C4-2B (cell line): ENCODE data around the gene PTBP2.

Source experiments
- H3K27ac ChIP-seq: fragments of 450-650 bp; 2 replicates; pipeline ENCODE4 v1.5.1; 2017
- ZFX ChIP-seq: fragments of 450-650 bp; IDR thresholded peaks from 2 replicates; pipeline ENCODE4 v1.6.1; 2017
- TF ChIP-seq, protein P1 (sequence below): fragments of 450-650 bp; conservative IDR thresholded peaks from 2 replicates; pipeline ENCODE4 v1.5.1; 2017; ENCODE audit warnings: mild to moderate bottlenecking

Gene PTBP2

DNA sequence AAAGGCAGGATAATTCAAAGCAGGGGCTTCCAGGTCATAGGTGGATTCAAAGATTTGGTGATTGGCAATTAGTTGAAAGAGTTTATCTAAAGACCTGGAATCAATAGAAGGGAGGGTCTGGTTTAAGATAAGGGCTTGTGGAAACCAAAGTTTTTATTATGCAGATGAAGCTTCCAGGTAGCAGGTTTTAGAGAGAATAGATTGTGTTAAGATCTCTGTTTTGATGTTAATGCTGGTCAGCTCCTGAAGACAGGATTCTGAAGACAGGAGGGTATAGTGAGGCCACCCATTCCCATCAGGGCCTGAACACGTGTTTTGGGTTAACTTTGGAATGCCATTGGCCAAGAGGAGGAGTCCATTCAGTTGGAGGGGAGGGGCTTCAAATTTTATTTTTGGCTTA, 6.1 kb upstream of the PTBP2 start:
- TF ChIP-seq ZFX, result no peak
- TF ChIP-seq, protein P1, sequence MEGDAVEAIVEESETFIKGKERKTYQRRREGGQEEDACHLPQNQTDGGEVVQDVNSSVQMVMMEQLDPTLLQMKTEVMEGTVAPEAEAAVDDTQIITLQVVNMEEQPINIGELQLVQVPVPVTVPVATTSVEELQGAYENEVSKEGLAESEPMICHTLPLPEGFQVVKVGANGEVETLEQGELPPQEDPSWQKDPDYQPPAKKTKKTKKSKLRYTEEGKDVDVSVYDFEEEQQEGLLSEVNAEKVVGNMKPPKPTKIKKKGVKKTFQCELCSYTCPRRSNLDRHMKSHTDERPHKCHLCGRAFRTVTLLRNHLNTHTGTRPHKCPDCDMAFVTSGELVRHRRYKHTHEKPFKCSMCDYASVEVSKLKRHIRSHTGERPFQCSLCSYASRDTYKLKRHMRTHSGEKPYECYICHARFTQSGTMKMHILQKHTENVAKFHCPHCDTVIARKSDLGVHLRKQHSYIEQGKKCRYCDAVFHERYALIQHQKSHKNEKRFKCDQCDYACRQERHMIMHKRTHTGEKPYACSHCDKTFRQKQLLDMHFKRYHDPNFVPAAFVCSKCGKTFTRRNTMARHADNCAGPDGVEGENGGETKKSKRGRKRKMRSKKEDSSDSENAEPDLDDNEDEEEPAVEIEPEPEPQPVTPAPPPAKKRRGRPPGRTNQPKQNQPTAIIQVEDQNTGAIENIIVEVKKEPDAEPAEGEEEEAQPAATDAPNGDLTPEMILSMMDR, result no peak

GRCh38 chr1:96721053-96721415, 550 bp upstream of the PTBP2 start:
- TF ChIP-seq, protein P1, result no peak
- TF ChIP-seq ZFX, result no peak
- peak overlapping the region; percentile 93 for H3K27ac ChIP-seq

More for the DNA sequence above, 6.1 kb upstream of the PTBP2 start:
- H3K27ac ChIP-seq, result no peak overlapping the region

DNA sequence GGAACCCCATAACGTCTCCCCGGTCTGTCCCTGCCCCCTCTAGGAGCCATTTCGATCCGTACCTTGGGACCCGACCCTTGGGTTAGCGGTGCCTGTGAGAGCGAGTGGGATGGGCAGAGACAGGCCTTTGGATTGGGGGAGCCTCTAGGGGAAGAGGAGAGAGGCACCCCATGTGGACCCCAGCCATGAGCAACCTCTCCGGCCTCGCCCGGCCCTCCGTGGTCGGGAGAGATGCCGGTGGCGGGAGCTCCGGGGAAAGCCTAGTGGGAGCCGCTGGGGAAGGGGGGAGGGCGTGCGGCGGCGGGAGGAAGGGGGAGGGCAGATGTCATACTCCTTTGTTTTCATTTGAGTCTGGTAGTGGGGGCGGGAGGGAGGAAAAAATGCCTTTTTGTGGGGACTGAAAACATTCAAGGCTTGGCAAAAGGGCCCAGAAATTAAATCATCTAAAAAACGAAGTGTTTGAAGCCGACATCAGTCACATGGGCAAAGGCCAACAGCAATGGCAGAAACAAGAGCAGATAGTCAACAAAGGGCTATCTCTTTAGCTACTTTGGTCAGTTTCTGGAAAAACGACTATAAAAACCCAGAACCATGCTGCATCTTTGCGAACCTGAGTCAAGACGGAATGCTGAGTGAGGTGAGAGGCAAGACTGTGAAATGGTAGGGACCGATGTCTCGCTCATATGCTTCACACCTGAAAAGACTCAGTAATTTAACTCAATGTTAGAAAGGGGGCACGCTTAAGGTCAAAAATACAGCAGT, 758 bp downstream of the PTBP2 start:
- H3K27ac ChIP-seq, result peak overlapping the region; percentile 93
- TF ChIP-seq, protein P1, result no peak
- no peak for TF ChIP-seq ZFX

DNA sequence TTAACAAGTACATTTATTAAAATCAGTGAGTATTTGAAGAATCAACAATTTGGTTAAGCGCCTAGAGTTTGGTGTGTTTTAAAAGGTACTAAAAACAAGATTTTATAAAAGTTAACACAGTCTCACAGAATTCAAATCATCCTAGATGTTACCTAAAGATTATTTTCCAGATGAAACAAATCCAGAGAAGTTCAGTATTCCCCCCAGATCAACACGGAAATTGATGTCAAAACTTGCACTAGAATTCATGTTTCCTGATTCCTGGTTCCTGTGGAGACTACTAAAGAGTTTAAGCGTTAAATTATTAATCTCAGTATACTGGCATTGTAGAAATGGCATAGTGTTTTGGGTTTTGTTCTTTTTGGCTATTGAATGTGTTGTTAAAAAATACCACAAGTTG, 1.4 kb downstream of the PTBP2 start:
- H3K27ac ChIP-seq, result peak overlapping the region; percentile 93; the same call in 1 of the 2 replicates
- no peak for TF ChIP-seq ZFX
- TF ChIP-seq, protein P1, result no peak

DNA sequence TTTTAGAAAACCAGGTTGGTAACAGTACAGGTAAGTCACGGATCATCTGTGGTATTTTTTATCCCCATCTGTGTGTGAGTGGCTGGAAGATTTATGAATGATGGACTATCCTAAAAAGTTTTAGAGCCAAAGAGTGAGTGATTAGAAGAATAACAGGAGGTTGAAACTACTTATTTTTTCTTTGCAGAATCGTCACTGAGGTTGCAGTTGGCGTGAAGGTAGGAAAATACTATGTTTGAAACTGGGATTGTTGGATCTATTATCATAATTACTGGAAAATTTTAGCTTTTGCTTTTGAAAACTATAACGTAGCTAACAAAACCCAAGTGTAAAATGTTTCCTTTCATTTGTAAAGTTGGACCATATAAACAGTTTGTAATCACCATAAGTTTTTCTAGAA, 1.8 kb downstream of the PTBP2 start:
- H3K27ac ChIP-seq, result no peak overlapping the region
- TF ChIP-seq, protein P1, result no peak
- no peak for TF ChIP-seq ZFX

- no peak for TF ChIP-seq ZFX
- TF ChIP-seq, protein P1, result no peak
- H3K27ac ChIP-seq, result no peak overlapping the region
These were observed 2.4 kb downstream of the PTBP2 start for GRCh38 chr1:96723936-96724335.

DNA sequence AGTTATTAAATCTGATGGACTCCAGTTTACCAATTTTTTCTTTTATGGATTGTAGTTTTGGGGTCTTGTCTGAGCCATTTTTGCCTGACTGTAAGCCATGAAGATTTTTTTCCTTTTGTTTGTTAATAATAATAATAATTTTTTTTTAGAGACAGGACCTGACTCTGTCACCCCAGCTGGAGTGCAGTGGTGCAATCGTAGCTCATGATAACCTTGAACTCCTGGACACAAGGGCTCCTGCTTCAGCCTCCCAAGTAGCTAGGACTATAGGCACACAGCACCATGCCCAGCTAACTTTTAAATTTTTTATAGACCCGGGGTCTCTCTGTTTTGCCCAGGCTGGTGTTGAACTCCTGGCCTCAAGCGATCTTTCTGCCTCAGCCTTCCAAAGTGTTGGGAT, 6.3 kb downstream of the PTBP2 start:
- no peak overlapping the region for H3K27ac ChIP-seq
- TF ChIP-seq ZFX, result no peak
- TF ChIP-seq, protein P1, result no peak
